Measurements from ENCODE around the gene SMOC1. TPM values are rescaled to one million over a fixed set of nuclear protein-coding genes. Genes with fewer than 3 reads are reported as not detected.

SMOC1 gene
- total RNA-seq, 1 experiment from 2014 or later = 0.68 TPM

- no peak overlapping the region for H3K4me3 Mint-ChIP-seq
Observed at GRCh38 chr14:69852531-69853321, 26.5 kb upstream of the SMOC1 start.

More at GRCh38 chr14:69852531-69853321, 26.5 kb upstream of the SMOC1 start:
- Histone ChIP-seq H3T11ph (ENCODE audit: low read length) (no peak overlapping the region), H3K4me2 (ENCODE audit: insufficient read depth, insufficient read length, low read length) (no peak overlapping the region), H3K9me3 (ENCODE audit: control insufficient read depth, low read depth, low read length) (no peaks in the 10 kb centered on the region), H3K18ac (ENCODE audit: insufficient read length, low read depth, low read length) (no peak overlapping the region), H3K79me2 (ENCODE audit: insufficient read depth, low read length) (no peaks in the 10 kb centered on the region), H3K23me2 (ENCODE audit: insufficient read length, low read depth, low read length, poor library complexity, severe bottlenecking) (no peaks in the 10 kb centered on the region), H2BK20ac (ENCODE audit: low read depth, low read length, poor library complexity, severe bottlenecking) (no peak overlapping the region), H4K20me1 (ENCODE audit: control insufficient read depth, insufficient read depth, insufficient read length) (no peaks in the 10 kb centered on the region), H2AFZ (ENCODE audit: low read length) (no peak overlapping the region), H3K4me1 (ENCODE audit: insufficient read depth, low read length) (no peaks in the 10 kb centered on the region), H3K27me3 (ENCODE audit: insufficient read depth, low read length) (no peaks in the 10 kb centered on the region), H3K4ac (ENCODE audit: low read depth, low read length) (no peak overlapping the region), H3K23ac (ENCODE audit: insufficient read length, low read depth, low read length) (no peak overlapping the region), H2BK120ac (ENCODE audit: low read depth, low read length, poor library complexity, severe bottlenecking) (no peak overlapping the region), H3K9ac (ENCODE audit: extremely low read depth, insufficient read length, low read length) (no peak overlapping the region), H3K14ac (ENCODE audit: insufficient read depth, low read length) (no peak overlapping the region), H3K79me1 (ENCODE audit: insufficient read depth, low read depth, low read length, poor library complexity, severe bottlenecking) (no peaks in the 10 kb centered on the region), H2BK12ac (ENCODE audit: insufficient read length, low read depth, low read length) (no peak overlapping the region), H3K56ac (ENCODE audit: insufficient read length, low read depth, low read length) (no peak overlapping the region), H4K8ac (replicated peaks; ENCODE audit: insufficient read length, low read depth, low read length) (no peak overlapping the region), H4K91ac (ENCODE audit: insufficient read length, low read depth, low read length) (no peak overlapping the region), H2BK5ac (ENCODE audit: insufficient read length, low read length) (no peak overlapping the region), H3K27ac (ENCODE audit: insufficient read length, low read depth, low read length) (no peak overlapping the region), H2AK5ac (ENCODE audit: insufficient read length, low read length) (no peak overlapping the region), H4K5ac (ENCODE audit: insufficient read length, low read depth, low read length) (no peak overlapping the region), H2BK15ac (ENCODE audit: low read depth, low read length) (no peak overlapping the region)
- TF ChIP-seq, protein P1, sequence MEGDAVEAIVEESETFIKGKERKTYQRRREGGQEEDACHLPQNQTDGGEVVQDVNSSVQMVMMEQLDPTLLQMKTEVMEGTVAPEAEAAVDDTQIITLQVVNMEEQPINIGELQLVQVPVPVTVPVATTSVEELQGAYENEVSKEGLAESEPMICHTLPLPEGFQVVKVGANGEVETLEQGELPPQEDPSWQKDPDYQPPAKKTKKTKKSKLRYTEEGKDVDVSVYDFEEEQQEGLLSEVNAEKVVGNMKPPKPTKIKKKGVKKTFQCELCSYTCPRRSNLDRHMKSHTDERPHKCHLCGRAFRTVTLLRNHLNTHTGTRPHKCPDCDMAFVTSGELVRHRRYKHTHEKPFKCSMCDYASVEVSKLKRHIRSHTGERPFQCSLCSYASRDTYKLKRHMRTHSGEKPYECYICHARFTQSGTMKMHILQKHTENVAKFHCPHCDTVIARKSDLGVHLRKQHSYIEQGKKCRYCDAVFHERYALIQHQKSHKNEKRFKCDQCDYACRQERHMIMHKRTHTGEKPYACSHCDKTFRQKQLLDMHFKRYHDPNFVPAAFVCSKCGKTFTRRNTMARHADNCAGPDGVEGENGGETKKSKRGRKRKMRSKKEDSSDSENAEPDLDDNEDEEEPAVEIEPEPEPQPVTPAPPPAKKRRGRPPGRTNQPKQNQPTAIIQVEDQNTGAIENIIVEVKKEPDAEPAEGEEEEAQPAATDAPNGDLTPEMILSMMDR (conservative IDR thresholded peaks at IDR 0.05) = no peak
- no CpG with 5 or more reads among the region's 7 CpGs for WGBS (ENCODE audit: extremely low coverage, insufficient read length, low lambda C conversion rate)
- DNase-seq = no peak
- no peaks in the 10 kb centered on the region for H3K9me3 Mint-ChIP-seq
- peaks cover 3 to 6% of the 10 kb centered on the region in 2 experiments; a peak in 1 of 4 replicates for H3K4me1 Mint-ChIP-seq
- peaks cover 0 to 1% (median 0%) of the 10 kb centered on the region in 3 experiments; a peak in 1 of 7 replicates for H3K36me3 Mint-ChIP-seq (ENCODE audit: insufficient read depth in 1 of 3, low read depth in 3 of 3)
- H3K27me3 Mint-ChIP-seq (ENCODE audit: low read depth) = peaks cover 8% of the 10 kb centered on the region
- H3K27ac Mint-ChIP-seq = peak overlapping the region in 1 of 3 experiments; percentile 4; a peak in 1 of 7 replicates

Measured in H9 (cell line).